Measurements from ENCODE around the gene MREG.

MREG gene

GRCh38 chr2:215895330-215895729 lies 118.0 kb downstream of the MREG start:
- no peak overlapping the region for H3K4me3 ChIP-seq (ENCODE audit: low read length)
- no peak for DNase-seq (ENCODE audit: low read depth)
- no peak for TF ChIP-seq CTCF (conservative IDR thresholded peaks at IDR 0.05; ENCODE audit: low read depth, low read length)
